HUDEP-2 (cell line): ENCODE measurements around the gene ANO2.

Experiments used
- DNase-seq, 76 experiments: peaks; one replicate each; lab custom pipeline; 2025; ENCODE audit not compliant: unreplicated experiment in 76 of 76; lab: John Stamatoyannopoulos, UW

ANO2 gene

GRCh38 chr12:5945071-5946008 is at the start of gene ANO2:
ANO2 (minus strand) TSS chr12:5945259; CDS start chr12:5945217, 42 bp downstream.
- DNase-seq: no peak

GRCh38 chr12:5989621-5990020 is 44.6 kb upstream of the ANO2 start:
- no peak for DNase-seq

GRCh38 chr12:5988659-5989116 is 43.6 kb upstream of the ANO2 start:
- peak in 54 of 76 experiments; percentile 0 to 76 (median 39) for DNase-seq

- no peak for DNase-seq
Measured at GRCh38 chr12:5988088-5988487, 43.0 kb upstream of the ANO2 start.

GRCh38 chr12:5987573-5987972 is 42.5 kb upstream of the ANO2 start:
- no peak for DNase-seq

- no peak for DNase-seq
Measured at GRCh38 chr12:5985471-5985870, 40.4 kb upstream of the ANO2 start.

GRCh38 chr12:5984873-5985272 is 39.8 kb upstream of the ANO2 start:
- DNase-seq: no peak

- no peak for DNase-seq
Measured at GRCh38 chr12:5982106-5982505, 37.0 kb upstream of the ANO2 start.

- DNase-seq: no peak
Measured at GRCh38 chr12:5977556-5977955, 32.5 kb upstream of the ANO2 start.

- DNase-seq: no peak
Measured at GRCh38 chr12:5976711-5977110, 31.7 kb upstream of the ANO2 start.

GRCh38 chr12:5976196-5976595 is 31.1 kb upstream of the ANO2 start:
- DNase-seq: no peak

- DNase-seq: no peak
Measured at GRCh38 chr12:5973461-5974115, 28.5 kb upstream of the ANO2 start.

- no peak for DNase-seq
Measured at GRCh38 chr12:5972387-5972786, 27.3 kb upstream of the ANO2 start.

GRCh38 chr12:5971194-5971850 is 26.3 kb upstream of the ANO2 start:
- no peak for DNase-seq

- DNase-seq: no peak
Measured at GRCh38 chr12:5969974-5970690, 25.1 kb upstream of the ANO2 start.

- no peak for DNase-seq
Measured at GRCh38 chr12:5969156-5969973, 24.3 kb upstream of the ANO2 start.

- no peak for DNase-seq
Measured at GRCh38 chr12:5967645-5968415, 22.8 kb upstream of the ANO2 start.

- DNase-seq: no peak
Measured at GRCh38 chr12:5966486-5967095, 21.5 kb upstream of the ANO2 start.

- DNase-seq: peak in 28 of 76 experiments; percentile 1 to 51 (median 11)
Measured at GRCh38 chr12:5965950-5966383, 20.9 kb upstream of the ANO2 start.
